NCI-H2196 treated with DMSO at 0.1 percent for 48 hours (cell line): ENCODE results near the gene PSMD11.
"Not testable (repeated sequence)": the region's sequence is repeated elsewhere in the genome, so short reads cannot be mapped to it uniquely, and the experiment has no call there.

ENCODE experiments used
- DNase-seq: peaks from one replicate; lab custom pipeline; 2025; ENCODE audit not compliant: unreplicated experiment; lab: John Stamatoyannopoulos, UW

The PSMD11 gene

GRCh38 chr17:32444301-32445073 is at the start of gene PSMD11:
PSMD11 (plus strand) TSS chr17:32444510; CDS start chr17:32444524, 14 bp downstream.
- DNase-seq = peak; percentile 52

GRCh38 chr17:32396343-32396742 is 48.0 kb upstream of the PSMD11 start:
- DNase-seq = no peak

GRCh38 chr17:32398946-32399345 is 45.4 kb upstream of the PSMD11 start:
- no peak for DNase-seq

- not testable (repeated sequence) for DNase-seq
Observed at GRCh38 chr17:32410085-32410484, 34.2 kb upstream of the PSMD11 start.

- no peak for DNase-seq
Observed at GRCh38 chr17:32426894-32427293, 17.4 kb upstream of the PSMD11 start.

- no peak for DNase-seq
Observed at GRCh38 chr17:32429598-32429997, 14.7 kb upstream of the PSMD11 start.

GRCh38 chr17:32440722-32441121 is 3.6 kb upstream of the PSMD11 start:
- no peak for DNase-seq

GRCh38 chr17:32441886-32442285 is 2.4 kb upstream of the PSMD11 start:
- no peak for DNase-seq

GRCh38 chr17:32443827-32444300 is 446 bp upstream of the PSMD11 start:
- no peak for DNase-seq

- DNase-seq = no peak
Observed at GRCh38 chr17:32445074-32445415, 735 bp downstream of the PSMD11 start.

GRCh38 chr17:32445497-32445896 is 1.2 kb downstream of the PSMD11 start:
- no peak for DNase-seq

- no peak for DNase-seq
Observed at GRCh38 chr17:32445971-32446370, 1.7 kb downstream of the PSMD11 start.

GRCh38 chr17:32446949-32447348 is 2.6 kb downstream of the PSMD11 start:
- no peak for DNase-seq

GRCh38 chr17:32449963-32450362 is 5.7 kb downstream of the PSMD11 start:
- no peak for DNase-seq

- not testable (repeated sequence) for DNase-seq
Observed at GRCh38 chr17:32450379-32450778, 6.1 kb downstream of the PSMD11 start.

GRCh38 chr17:32451879-32452278 is 7.6 kb downstream of the PSMD11 start:
- no peak for DNase-seq

GRCh38 chr17:32452281-32452680 is 8.0 kb downstream of the PSMD11 start:
- DNase-seq = no peak

- DNase-seq = no peak
Observed at GRCh38 chr17:32453370-32453769, 9.1 kb downstream of the PSMD11 start.

- no peak for DNase-seq
Observed at GRCh38 chr17:32458371-32458770, 14.1 kb downstream of the PSMD11 start.

- no peak for DNase-seq
Observed at GRCh38 chr17:32460054-32460453, 15.7 kb downstream of the PSMD11 start.

GRCh38 chr17:32461498-32461852 is 17.2 kb downstream of the PSMD11 start:
- DNase-seq = no peak

GRCh38 chr17:32461853-32462617 is 17.7 kb downstream of the PSMD11 start:
- DNase-seq = no peak
